PC-3 (cell line): ENCODE results near the gene DIAPH1. TPM values are rescaled to one million over a fixed set of nuclear protein-coding genes. Genes with fewer than 3 reads are reported as not detected.

Experiments
- ATAC-seq: fragments of 200-7000 bp; cut with Tn5 transposase; 2 replicates; pipeline ENCODE4 v1.9.1; 2020; ENCODE audit warnings: mild to moderate bottlenecking, moderate library complexity
- BruUV-seq: library from RNA; stranded (reverse); fragments of 400-500 nt; replicated peaks from 2 replicates; lab custom pipeline; 2021; lab: Mats Ljungman, UMichigan
- CTCF ChIA-PET: fragments of 300-600 bp; sonication (Branson Sonifier 250); formaldehyde crosslinking; loops from one replicate; lab custom pipeline; 2022; ENCODE audit warnings: antibody characterized with exemption; lab: Charles Lee
- POLR2A ChIA-PET: fragments of 300-600 bp; sonication (Branson Sonifier 250); formaldehyde crosslinking; loops from one replicate; lab custom pipeline; 2022; ENCODE audit warnings: antibody characterized with exemption; ENCODE audit not compliant: unreplicated experiment; lab: Charles Lee
- DNase-seq: peaks from one replicate; pipeline ENCODE4 v3.0.0-alpha.2; 2015
- H2AFZ ChIP-seq: fragments of 300-600 bp; sonication (generic); 2 replicates; pipeline ENCODE4 v1.6.0; 2016; ENCODE audit warnings: antibody characterized with exemption, low read length
- H3F3A ChIP-seq: fragments of 300-600 bp; sonication (generic); one replicate; pipeline ENCODE4 v1.6.0; 2017; ENCODE audit warnings: antibody characterized with exemption, low read length, control low read depth, mild to moderate bottlenecking; ENCODE audit not compliant: unreplicated experiment
- H3K27ac ChIP-seq: fragments of 300-600 bp; sonication (generic); 2 replicates; pipeline ENCODE4 v1.5.1; 2016; ENCODE audit warnings: mild to moderate bottlenecking, low read length
- H3K27me3 ChIP-seq: fragments of 300-600 bp; sonication (generic); 2 replicates; pipeline ENCODE4 v1.6.1; 2016; ENCODE audit warnings: low read length, mixed read lengths
- H3K36me3 ChIP-seq: fragments of 300-600 bp; sonication (generic); 2 replicates; pipeline ENCODE4 v1.6.1; 2016; ENCODE audit warnings: low read depth, mixed run types, low read length, mixed read lengths
- H3K4me1 ChIP-seq: fragments of 300-600 bp; sonication (generic); 2 replicates; pipeline ENCODE4 v1.5.1; 2016; ENCODE audit warnings: low read length; ENCODE audit not compliant: insufficient read depth
- H3K4me2 ChIP-seq: fragments of 300-600 bp; sonication (generic); 2 replicates; pipeline ENCODE4 v1.6.0; 2016; ENCODE audit warnings: low read length
- H3K4me3 ChIP-seq: fragments of 300-600 bp; sonication (generic); 2 replicates; pipeline ENCODE4 v1.5.1; 2016; ENCODE audit warnings: mild to moderate bottlenecking, low read length, mixed read lengths
- H3K79me2 ChIP-seq: fragments of 300-600 bp; sonication (generic); 2 replicates; pipeline ENCODE4 v1.6.1; 2017; ENCODE audit warnings: low read length, mixed read lengths
- H3K9ac ChIP-seq: fragments of 300-600 bp; sonication (generic); 2 replicates; pipeline ENCODE4 v1.6.0; 2016; ENCODE audit warnings: mild to moderate bottlenecking, low read length
- H3K9me2 ChIP-seq: fragments of 300-600 bp; sonication (generic); replicated peaks from 2 replicates; pipeline ENCODE4 v1.6.1; 2016; ENCODE audit warnings: mixed run types, low read length, mixed read lengths
- H3K9me3 ChIP-seq: fragments of 300-600 bp; sonication (generic); 2 replicates; pipeline ENCODE4 v1.6.1; 2016; ENCODE audit warnings: low read length, mixed read lengths
- H4K20me1 ChIP-seq: fragments of 300-600 bp; sonication (generic); 2 replicates; pipeline ENCODE4 v1.6.1; 2016; ENCODE audit warnings: low read length, mixed read lengths
- EZH2 ChIP-seq: fragments of 300-600 bp; sonication (generic); IDR thresholded peaks from one replicate; pipeline ENCODE4 v1.6.1; 2017; ENCODE audit warnings: antibody characterized with exemption, mild to moderate bottlenecking, low read length; ENCODE audit not compliant: unreplicated experiment
- EZH2phosphoT487 ChIP-seq: fragments of 300-600 bp; sonication (generic); IDR thresholded peaks from 2 replicates; pipeline ENCODE4 v1.6.1; 2018; ENCODE audit warnings: mild to moderate bottlenecking, antibody characterized with exemption, low read length, borderline replicate concordance
- intact Hi-C: fragments of 100-400 bp; cut with micrococcal nuclease; formaldehyde crosslinking; loops from 2 replicates; pipeline ENCODE4 v1.9.0; 2023
- total RNA-seq: library from RNA; depleted of rRNA; stranded (reverse); fragments of >200 nt; gene quantifications from 2 replicates; pipeline ENCODE4 v1.2.3, GENCODE V29; 2014
- TF ChIP-seq, protein P1 (sequence below): fragments of 300-600 bp; sonication (generic); conservative IDR thresholded peaks from 2 replicates; pipeline ENCODE4 v1.5.1; 2017; ENCODE audit warnings: antibody characterized with exemption, low read depth, mild to moderate bottlenecking, low read length

DIAPH1 gene
- total RNA-seq, 1 experiment from 2014 or later = 51.9 TPM

DNA sequence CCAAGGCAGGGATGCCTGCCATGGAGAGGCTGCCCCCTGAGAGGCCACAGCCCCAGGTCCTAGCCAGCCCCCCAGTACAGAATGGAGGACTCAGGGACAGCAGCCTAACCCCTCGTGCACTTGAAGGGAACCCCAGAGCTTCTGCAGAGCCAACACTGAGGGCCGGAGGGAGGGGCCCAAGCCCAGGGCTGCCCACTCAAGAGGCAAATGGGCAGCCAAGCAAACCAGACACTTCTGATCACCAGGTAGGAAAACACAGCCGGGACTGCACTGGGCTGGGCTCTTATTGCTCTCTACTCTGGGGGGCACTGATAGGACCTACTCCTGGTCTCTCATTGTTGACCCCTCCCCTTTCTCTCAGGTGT is 21.2 kb upstream of the DIAPH1 start:
- intact Hi-C loops = no loop called here
- POLR2A ChIA-PET = no interaction called here

DNA sequence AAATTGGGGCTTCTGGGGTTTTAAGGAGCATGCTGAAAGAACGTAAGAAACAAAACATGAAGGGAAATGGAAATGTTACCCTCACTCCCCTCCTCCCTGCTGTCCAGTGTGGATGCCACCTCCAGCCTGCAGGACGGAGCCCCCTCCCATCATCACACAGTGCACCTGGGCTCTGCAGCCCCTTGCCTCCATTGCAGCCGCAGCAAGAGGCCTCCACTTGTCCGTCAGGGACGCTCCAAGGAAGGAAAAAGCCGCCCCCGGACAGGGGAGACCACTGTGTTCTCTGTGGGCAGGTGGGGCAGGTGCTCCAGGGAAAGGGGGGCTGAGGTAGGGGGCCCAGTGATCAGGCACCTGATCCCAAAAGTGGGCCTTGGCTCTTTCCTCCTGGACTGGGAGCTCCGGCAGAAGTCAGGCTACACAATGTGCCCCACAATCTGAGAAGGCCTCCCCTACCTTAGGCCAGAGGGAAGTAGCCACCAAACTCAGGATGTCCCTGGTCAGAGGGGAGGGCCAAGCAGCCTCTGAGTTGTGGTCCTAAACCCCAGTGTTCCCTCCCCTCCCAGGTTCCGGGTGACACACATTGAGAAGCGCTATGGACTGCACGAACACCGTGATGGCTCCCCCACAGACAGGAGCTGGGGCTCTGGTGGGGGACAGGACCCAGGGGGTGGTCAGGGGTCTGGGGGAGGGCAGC is 20.7 kb upstream of the DIAPH1 start:
- Histone ChIP-seq H3K9me3 (no peaks in the 10 kb centered on the region), H3K36me3 (no peaks in the 10 kb centered on the region), H3F3A (no peaks in the 10 kb centered on the region), H3K79me2 (peaks cover 21% of the 10 kb centered on the region), H2AFZ (no peak overlapping the region), H3K27ac (no peak overlapping the region), H3K4me1 (peaks cover 45% of the 10 kb centered on the region), H3K9ac (no peak overlapping the region), H3K4me2 (no peak overlapping the region), H3K4me3 (no peak overlapping the region), H4K20me1 (0 out of 2 replicates have a peak, but pooled peaks cover 5% of the 10 kb centered on the region), H3K27me3 (no peaks in the 10 kb centered on the region), H3K9me2 (no peaks in the 10 kb centered on the region)
- DNase-seq = no peak
- no peak for ATAC-seq
- TF ChIP-seq, protein P1, sequence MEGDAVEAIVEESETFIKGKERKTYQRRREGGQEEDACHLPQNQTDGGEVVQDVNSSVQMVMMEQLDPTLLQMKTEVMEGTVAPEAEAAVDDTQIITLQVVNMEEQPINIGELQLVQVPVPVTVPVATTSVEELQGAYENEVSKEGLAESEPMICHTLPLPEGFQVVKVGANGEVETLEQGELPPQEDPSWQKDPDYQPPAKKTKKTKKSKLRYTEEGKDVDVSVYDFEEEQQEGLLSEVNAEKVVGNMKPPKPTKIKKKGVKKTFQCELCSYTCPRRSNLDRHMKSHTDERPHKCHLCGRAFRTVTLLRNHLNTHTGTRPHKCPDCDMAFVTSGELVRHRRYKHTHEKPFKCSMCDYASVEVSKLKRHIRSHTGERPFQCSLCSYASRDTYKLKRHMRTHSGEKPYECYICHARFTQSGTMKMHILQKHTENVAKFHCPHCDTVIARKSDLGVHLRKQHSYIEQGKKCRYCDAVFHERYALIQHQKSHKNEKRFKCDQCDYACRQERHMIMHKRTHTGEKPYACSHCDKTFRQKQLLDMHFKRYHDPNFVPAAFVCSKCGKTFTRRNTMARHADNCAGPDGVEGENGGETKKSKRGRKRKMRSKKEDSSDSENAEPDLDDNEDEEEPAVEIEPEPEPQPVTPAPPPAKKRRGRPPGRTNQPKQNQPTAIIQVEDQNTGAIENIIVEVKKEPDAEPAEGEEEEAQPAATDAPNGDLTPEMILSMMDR = no peak
- no peak for TF ChIP-seq EZH2phosphoT487
- no peak for TF ChIP-seq EZH2
- POLR2A ChIA-PET = no interaction called here
- intact Hi-C loops = no loop called here
- no TSS peak for BruUV-seq
- CTCF ChIA-PET = no interaction called here

More for the DNA sequence above, 21.2 kb upstream of the DIAPH1 start:
- CTCF ChIA-PET = no interaction called here
- Histone ChIP-seq H3K27me3 (no peaks in the 10 kb centered on the region), H3K36me3 (no peaks in the 10 kb centered on the region), H3F3A (no peaks in the 10 kb centered on the region), H3K9me2 (no peaks in the 10 kb centered on the region), H4K20me1 (0 out of 2 replicates have a peak, but pooled peaks cover 5% of the 10 kb centered on the region), H3K4me2 (no peak overlapping the region), H3K4me3 (no peak overlapping the region), H3K9me3 (no peaks in the 10 kb centered on the region), H3K79me2 (peaks cover 16% of the 10 kb centered on the region), H2AFZ (no peak overlapping the region), H3K9ac (no peak overlapping the region), H3K27ac (no peak overlapping the region), H3K4me1 (peaks cover 40% of the 10 kb centered on the region)
- ATAC-seq (no peak), DNase-seq (no peak)
- TF ChIP-seq EZH2phosphoT487 = no peak
- TF ChIP-seq, protein P1 = no peak
- no peak for TF ChIP-seq EZH2
- no TSS peak for BruUV-seq

DNA sequence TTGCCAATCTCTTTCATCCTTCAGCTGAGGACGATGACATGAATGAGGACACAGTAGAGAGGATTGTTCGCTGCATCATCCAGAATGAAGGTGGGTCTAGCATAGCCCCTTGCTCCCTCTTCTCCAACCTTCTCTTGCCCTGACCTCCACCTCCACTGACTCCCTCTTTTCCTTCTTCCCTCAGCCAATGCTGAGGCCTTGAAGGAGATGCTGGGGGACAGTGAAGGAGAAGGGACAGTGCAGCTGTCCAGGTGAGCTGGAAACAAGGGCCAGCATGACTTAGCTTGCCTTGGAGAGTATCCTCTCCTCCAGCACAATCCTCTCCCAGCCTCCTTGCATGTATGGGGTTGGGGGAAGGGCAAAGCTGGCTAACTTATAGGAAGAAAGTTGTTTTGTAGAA is 20.0 kb upstream of the DIAPH1 start:
- H3K9me3 ChIP-seq = no peaks in the 10 kb centered on the region
- no peak overlapping the region for H3K4me3 ChIP-seq
- ChIA-PET POLR2A (no interaction called here), CTCF (no interaction called here)
- intact Hi-C loops = no loop called here
- TF ChIP-seq EZH2phosphoT487 (no peak), EZH2 (no peak)
- TF ChIP-seq, protein P1 = no peak
- H3K4me2 ChIP-seq = 0 out of 2 replicates have a peak overlapping the region, but pooled peaks have one; percentile 94
- peaks cover 11% of the 10 kb centered on the region; the same call in 1 of the 2 replicates for H4K20me1 ChIP-seq
- H3K36me3 ChIP-seq = no peaks in the 10 kb centered on the region
- H3K27me3 ChIP-seq = no peaks in the 10 kb centered on the region
- no peak for ATAC-seq
- H3K27ac ChIP-seq = no peak overlapping the region
- H2AFZ ChIP-seq = no peak overlapping the region
- H3K4me1 ChIP-seq = peaks cover 45% of the 10 kb centered on the region
- no peaks in the 10 kb centered on the region for H3F3A ChIP-seq
- H3K9me2 ChIP-seq = no peaks in the 10 kb centered on the region
- DNase-seq = peak; percentile 31
- BruUV-seq = no TSS peak
- peaks cover 29% of the 10 kb centered on the region for H3K79me2 ChIP-seq
- H3K9ac ChIP-seq = no peak overlapping the region
